Upper lobe of left lung (tissue), 6 donors: ENCODE measurements around the gene RFX7. TPM values are rescaled to one million over a fixed set of nuclear protein-coding genes. Genes with fewer than 3 reads are reported as not detected.

Experiments
- ATAC-seq, 2 donors: fragments of 200-7000 bp; cut with Tn5 transposase; one replicate each; pipeline ENCODE4 v1.9.1; 2022; ENCODE audit warnings: mild to moderate bottlenecking in 2 of 2, moderate library complexity in 2 of 2; ENCODE audit not compliant: low FRiP score in 2 of 2
- DNase-seq, 2 donors: peaks; one replicate each; pipeline ENCODE4 v3.0.0-alpha.2; 2019 to 2020
- H3K27ac ChIP-seq, 4 donors: fragments of 200-600 bp; sonication (generic); one replicate each; pipeline ENCODE4 v1.5.1; 2016 to 2019
- H3K27me3 ChIP-seq, 4 donors: fragments of 200-600 bp; sonication (generic); one replicate each; pipeline ENCODE4 v1.5.1; 2017 to 2019
- H3K36me3 ChIP-seq, 4 donors: fragments of 200-600 bp; sonication (generic); one replicate each; pipeline ENCODE4 v1.5.1; 2016 to 2019
- H3K4me1 ChIP-seq, 4 donors: fragments of 200-600 bp; sonication (generic); one replicate each; pipeline ENCODE4 v1.5.1; 2018 to 2019
- H3K4me3 ChIP-seq, 4 donors: fragments of 200-600 bp; sonication (generic); one replicate each; pipeline ENCODE4 v1.5.1; 2017 to 2019; ENCODE audit warnings: mild to moderate bottlenecking in 2 of 4, moderate library complexity in 1 of 4
- H3K9me3 ChIP-seq, 4 donors: fragments of 200-600 bp; sonication (generic); one replicate each; pipeline ENCODE4 v1.5.1; 2018 to 2019
- EP300 ChIP-seq, 4 donors: sonication (generic); formaldehyde crosslinking; IDR thresholded peaks; one replicate each; pipeline ENCODE4 v1.5.1; 2017; ENCODE audit warnings: antibody characterized with exemption in 4 of 4, control low read depth in 2 of 4
- POLR2A ChIP-seq, 4 donors: fragments of 450-650 bp; IDR thresholded peaks; one replicate each; pipeline ENCODE4 v1.5.1; 2016 to 2017; ENCODE audit warnings: antibody characterized with exemption in 4 of 4, mild to moderate bottlenecking in 2 of 4
- POLR2AphosphoS5 ChIP-seq, 2 donors: sonication (generic); formaldehyde crosslinking; IDR thresholded peaks; one replicate each; pipeline ENCODE4 v1.5.1; 2017; ENCODE audit warnings: antibody characterized with exemption in 2 of 2
- WGBS, 2 donors: methylation state at CpG; one replicate each; pipeline ENCODE4 v1.1.5; 2017 to 2018; 5-methylcytosine and 5-hydroxymethylcytosine counted together
- total RNA-seq, 6 donors: library from RNA; depleted of rRNA in 4 of 6; stranded (reverse); fragments of >200 nt in 4 of 6; gene quantifications; one replicate each; pipeline versions ENCODE4 v1.1.0 to v1.2.1, GENCODE V29; 2016 to 2021
- TF ChIP-seq, protein P1 (sequence below), 6 experiments: fragments of 450-650 bp in 4 of 6; fragments of 200-600 bp in 2 of 6; sonication (generic) in 2 of 6; IDR thresholded peaks; one replicate each; pipeline ENCODE4 v1.5.1; 2016 to 2019; ENCODE audit warnings: antibody characterized with exemption in 6 of 6
- donor health status: DM: no; HTN: no; CAD: no; lungs with moderate emphysema.
- donor health status: DM: no; HTN: yes; CAD: no; lungs with severe emphysema.

RFX7 gene
- total RNA-seq, 6 donors from 2014 or later: 8.0 to 17.9 (median 12.5) TPM

DNA sequence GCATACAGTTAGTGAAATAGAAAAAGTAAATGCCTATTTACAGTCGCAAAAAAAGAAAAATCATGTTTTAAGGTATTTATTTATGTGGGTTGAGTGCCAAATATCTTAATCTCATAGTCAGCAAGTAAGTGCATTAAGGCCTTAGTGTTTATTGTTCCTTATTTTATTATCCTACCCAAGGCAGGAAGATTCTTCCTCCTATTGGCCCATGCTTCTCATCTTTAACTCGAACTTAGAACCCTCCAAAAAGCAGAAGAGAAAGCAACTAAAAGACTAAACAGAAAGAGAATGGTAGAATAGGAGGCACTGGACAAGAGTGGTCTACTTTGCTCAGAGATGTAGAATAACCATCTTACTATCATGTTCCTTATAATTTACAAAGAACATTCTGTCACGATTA, 7.5 kb downstream of the RFX7 start:
- Histone ChIP-seq H3K36me3 (peaks cover 0 to 11% (median 4%) of the 10 kb centered on the region in 4 donors), H3K9me3 (peaks cover 7 to 22% (median 18%) of the 10 kb centered on the region in 4 donors), H3K4me1 (peaks cover 0 to 6% (median 2%) of the 10 kb centered on the region in 4 donors), H3K27ac (no peak overlapping the region), H3K4me3 (no peak overlapping the region), H3K27me3 (no peaks in the 10 kb centered on the region)
- 58 to 64% methylated on average over 3 of the region's 3 CpGs for WGBS, 2 donors
- no peak for DNase-seq
- TF ChIP-seq POLR2AphosphoS5 (IDR thresholded peaks at IDR 0.05) (no peak), EP300 (IDR thresholded peaks at IDR 0.05) (no peak), POLR2A (IDR thresholded peaks at IDR 0.05) (no peak)
- TF ChIP-seq, protein P1, sequence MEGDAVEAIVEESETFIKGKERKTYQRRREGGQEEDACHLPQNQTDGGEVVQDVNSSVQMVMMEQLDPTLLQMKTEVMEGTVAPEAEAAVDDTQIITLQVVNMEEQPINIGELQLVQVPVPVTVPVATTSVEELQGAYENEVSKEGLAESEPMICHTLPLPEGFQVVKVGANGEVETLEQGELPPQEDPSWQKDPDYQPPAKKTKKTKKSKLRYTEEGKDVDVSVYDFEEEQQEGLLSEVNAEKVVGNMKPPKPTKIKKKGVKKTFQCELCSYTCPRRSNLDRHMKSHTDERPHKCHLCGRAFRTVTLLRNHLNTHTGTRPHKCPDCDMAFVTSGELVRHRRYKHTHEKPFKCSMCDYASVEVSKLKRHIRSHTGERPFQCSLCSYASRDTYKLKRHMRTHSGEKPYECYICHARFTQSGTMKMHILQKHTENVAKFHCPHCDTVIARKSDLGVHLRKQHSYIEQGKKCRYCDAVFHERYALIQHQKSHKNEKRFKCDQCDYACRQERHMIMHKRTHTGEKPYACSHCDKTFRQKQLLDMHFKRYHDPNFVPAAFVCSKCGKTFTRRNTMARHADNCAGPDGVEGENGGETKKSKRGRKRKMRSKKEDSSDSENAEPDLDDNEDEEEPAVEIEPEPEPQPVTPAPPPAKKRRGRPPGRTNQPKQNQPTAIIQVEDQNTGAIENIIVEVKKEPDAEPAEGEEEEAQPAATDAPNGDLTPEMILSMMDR (IDR thresholded peaks at IDR 0.05): no peak
- no peak for ATAC-seq

DNA sequence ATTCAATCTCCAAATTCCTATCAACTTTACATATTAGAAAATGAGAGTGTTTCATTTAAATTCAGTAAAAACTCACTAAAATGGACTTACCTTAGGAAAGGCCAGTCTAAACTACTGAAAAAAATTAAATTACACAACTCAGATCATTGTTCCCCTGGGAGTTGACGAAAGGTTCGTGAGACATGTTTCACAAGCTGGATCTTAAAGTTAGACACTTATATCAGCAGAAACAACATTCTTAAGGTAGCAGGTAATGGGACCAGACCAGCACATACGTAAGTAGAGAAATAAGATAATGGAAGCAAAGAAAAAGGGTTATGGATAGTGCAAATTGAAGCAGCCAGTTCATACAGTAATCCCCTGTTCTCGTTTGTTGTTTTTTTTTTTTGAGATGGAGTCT, 8.9 kb downstream of the RFX7 start:
- ATAC-seq (no peak), DNase-seq (no peak)
- Histone ChIP-seq H3K9me3 (peaks cover 7 to 22% (median 18%) of the 10 kb centered on the region in 4 donors), H3K4me3 (no peak overlapping the region), H3K36me3 (peaks cover 0 to 11% (median 4%) of the 10 kb centered on the region in 4 donors), H3K27me3 (no peaks in the 10 kb centered on the region), H3K4me1 (peaks cover 0 to 3% (median 0%) of the 10 kb centered on the region in 4 donors), H3K27ac (no peak overlapping the region)
- 83 to 84% methylated on average over 4 of the region's 4 CpGs for WGBS, 2 donors
- TF ChIP-seq EP300 (IDR thresholded peaks at IDR 0.05) (no peak), POLR2A (IDR thresholded peaks at IDR 0.05) (no peak), POLR2AphosphoS5 (IDR thresholded peaks at IDR 0.05) (no peak)
- TF ChIP-seq, protein P1 (IDR thresholded peaks at IDR 0.05): no peak

DNA sequence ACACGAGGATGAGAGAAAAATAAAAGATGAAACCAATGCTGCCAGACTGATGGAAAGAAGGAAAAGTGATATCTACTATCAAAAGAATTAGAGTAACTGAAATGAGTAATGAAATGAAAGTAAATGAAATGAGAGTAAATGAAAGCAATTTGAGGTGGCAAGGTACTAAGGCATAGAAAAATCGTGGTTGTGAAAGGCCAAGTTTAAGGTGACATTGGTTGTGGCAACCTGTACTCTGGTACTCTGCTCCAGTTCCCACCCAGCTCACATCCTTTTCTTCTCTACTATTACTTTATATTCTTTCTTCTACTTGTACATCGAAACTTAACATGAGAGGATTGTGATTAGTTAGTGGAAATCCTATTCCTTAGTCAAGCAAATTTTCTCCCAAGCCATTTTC, 10.1 kb downstream of the RFX7 start:
- TF ChIP-seq POLR2AphosphoS5 (IDR thresholded peaks at IDR 0.05): no peak
- no peak for TF ChIP-seq POLR2A (IDR thresholded peaks at IDR 0.05)
- TF ChIP-seq EP300 (IDR thresholded peaks at IDR 0.05): no peak
- TF ChIP-seq, protein P1 (IDR thresholded peaks at IDR 0.05): no peak
- WGBS, 2 donors: 91 to 95% methylated on average over 3 of the region's 3 CpGs
- ATAC-seq: no peak
- H3K4me3 ChIP-seq: no peak overlapping the region
- H3K9me3 ChIP-seq: peaks cover 7 to 22% (median 18%) of the 10 kb centered on the region in 4 donors
- H3K4me1 ChIP-seq: peaks cover 0 to 3% (median 0%) of the 10 kb centered on the region in 4 donors
- DNase-seq: no peak
- H3K27me3 ChIP-seq: no peaks in the 10 kb centered on the region
- H3K36me3 ChIP-seq: peaks cover 0 to 11% (median 4%) of the 10 kb centered on the region in 4 donors
- H3K27ac ChIP-seq: no peak overlapping the region

DNA sequence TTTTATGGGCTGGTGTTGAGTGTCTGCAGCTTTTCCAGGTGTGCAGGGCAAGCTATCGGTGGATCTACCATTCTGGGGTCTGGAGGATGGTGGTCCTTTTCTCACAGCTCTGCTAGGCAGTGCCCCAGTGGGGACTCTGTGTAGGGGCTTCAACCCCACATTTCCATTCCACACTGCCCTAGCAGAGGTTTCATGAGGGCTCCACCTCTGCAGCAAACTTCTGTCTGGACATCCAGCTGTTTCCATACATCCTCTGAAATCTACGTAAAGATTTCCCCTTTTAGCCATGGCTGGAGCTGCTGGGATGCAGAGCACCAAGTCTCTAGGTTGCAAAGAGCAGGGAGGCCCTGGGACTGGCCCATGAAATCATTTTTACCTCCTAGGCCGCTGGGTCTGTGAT, 11.6 kb downstream of the RFX7 start:
- H3K27me3 ChIP-seq: no peaks in the 10 kb centered on the region
- 96 to 100% methylated on average over 3 of the region's 3 CpGs for WGBS, 2 donors
- H3K27ac ChIP-seq: no peak overlapping the region
- H3K4me1 ChIP-seq: peaks cover 0 to 3% (median 0%) of the 10 kb centered on the region in 4 donors
- no peak for DNase-seq
- TF ChIP-seq, protein P1 (IDR thresholded peaks at IDR 0.05): no peak
- no peak for TF ChIP-seq POLR2A (IDR thresholded peaks at IDR 0.05)
- no peak for TF ChIP-seq EP300 (IDR thresholded peaks at IDR 0.05)
- TF ChIP-seq POLR2AphosphoS5 (IDR thresholded peaks at IDR 0.05): no peak
- H3K4me3 ChIP-seq: no peak overlapping the region
- no peak for ATAC-seq
- H3K36me3 ChIP-seq: peaks cover 0 to 11% (median 4%) of the 10 kb centered on the region in 4 donors
- H3K9me3 ChIP-seq: peaks cover 11 to 27% (median 19%) of the 10 kb centered on the region in 4 donors

DNA sequence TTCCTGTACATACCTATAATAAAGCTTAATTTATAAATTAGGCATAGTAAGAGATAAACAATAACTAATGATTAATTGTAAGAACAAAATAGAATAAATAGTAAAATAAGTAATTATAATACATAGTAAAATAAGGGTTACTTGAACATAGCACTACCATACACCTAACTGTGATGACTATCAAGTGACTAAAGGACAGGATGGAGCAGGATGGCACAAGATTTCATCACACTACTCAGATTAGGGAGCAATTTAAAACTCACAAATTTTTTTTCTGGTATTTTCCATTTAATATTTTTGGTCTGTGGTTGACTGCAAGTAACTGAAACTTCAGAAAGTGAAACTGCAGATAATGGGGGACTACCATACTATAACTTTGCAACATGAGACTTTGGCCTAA, 14.8 kb downstream of the RFX7 start:
- Histone ChIP-seq H3K4me3 (no peak overlapping the region), H3K4me1 (no peaks in the 10 kb centered on the region), H3K27ac (no peak overlapping the region), H3K27me3 (no peaks in the 10 kb centered on the region), H3K9me3 (peaks cover 11 to 27% (median 19%) of the 10 kb centered on the region in 4 donors), H3K36me3 (peaks cover 0 to 11% (median 4%) of the 10 kb centered on the region in 4 donors)
- ATAC-seq (no peak), DNase-seq (no peak)
- TF ChIP-seq, protein P1 (IDR thresholded peaks at IDR 0.05): no peak
